ENCODE measurements around the gene RAB11FIP3.
"Not testable (repeated sequence)": the region's sequence is repeated elsewhere in the genome, so short reads cannot be mapped to it uniquely, and the experiment has no call there.

Gene RAB11FIP3

GRCh38 chr16:473046-474043 lies 47.9 kb downstream of the RAB11FIP3 start:
- TF ChIP-seq, protein P1, sequence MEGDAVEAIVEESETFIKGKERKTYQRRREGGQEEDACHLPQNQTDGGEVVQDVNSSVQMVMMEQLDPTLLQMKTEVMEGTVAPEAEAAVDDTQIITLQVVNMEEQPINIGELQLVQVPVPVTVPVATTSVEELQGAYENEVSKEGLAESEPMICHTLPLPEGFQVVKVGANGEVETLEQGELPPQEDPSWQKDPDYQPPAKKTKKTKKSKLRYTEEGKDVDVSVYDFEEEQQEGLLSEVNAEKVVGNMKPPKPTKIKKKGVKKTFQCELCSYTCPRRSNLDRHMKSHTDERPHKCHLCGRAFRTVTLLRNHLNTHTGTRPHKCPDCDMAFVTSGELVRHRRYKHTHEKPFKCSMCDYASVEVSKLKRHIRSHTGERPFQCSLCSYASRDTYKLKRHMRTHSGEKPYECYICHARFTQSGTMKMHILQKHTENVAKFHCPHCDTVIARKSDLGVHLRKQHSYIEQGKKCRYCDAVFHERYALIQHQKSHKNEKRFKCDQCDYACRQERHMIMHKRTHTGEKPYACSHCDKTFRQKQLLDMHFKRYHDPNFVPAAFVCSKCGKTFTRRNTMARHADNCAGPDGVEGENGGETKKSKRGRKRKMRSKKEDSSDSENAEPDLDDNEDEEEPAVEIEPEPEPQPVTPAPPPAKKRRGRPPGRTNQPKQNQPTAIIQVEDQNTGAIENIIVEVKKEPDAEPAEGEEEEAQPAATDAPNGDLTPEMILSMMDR (conservative IDR thresholded peaks at IDR 0.05; ENCODE audit: control insufficient read depth, insufficient read depth, low read depth, low read length) = no peak
- no peak overlapping the region for H3K4me3 ChIP-seq (ENCODE audit: control insufficient read depth, low read depth, low read length)
- DNase-seq (ENCODE audit: low read depth) = no peak

- DNase-seq (ENCODE audit: low read depth) = no peak
- TF ChIP-seq, protein P1 (conservative IDR thresholded peaks at IDR 0.05; ENCODE audit: control insufficient read depth, insufficient read depth, low read depth, low read length) = no peak
- no peak overlapping the region for H3K4me3 ChIP-seq (ENCODE audit: control insufficient read depth, low read depth, low read length)
Observed at GRCh38 chr16:474420-475122, 49.1 kb downstream of the RAB11FIP3 start.

DNA sequence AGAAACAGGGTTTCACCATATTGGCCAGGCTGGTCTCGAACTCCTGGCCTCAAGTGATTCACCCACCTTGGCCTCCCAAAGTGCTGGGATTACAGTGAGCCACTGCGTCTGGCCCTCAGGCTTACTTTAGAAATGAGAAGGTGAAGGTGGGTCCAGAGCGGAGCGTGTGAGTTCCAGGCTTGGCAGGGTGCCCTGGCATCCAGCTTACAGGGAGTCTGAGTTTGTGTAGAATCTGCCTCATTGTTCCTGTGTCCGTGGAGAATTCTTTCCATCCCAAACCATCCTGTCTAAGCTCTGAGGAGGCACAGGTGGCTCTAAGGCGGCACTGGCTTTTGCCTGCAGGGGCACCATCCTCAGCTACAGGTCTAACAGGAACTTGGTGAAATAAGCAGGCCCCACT lies 50.6 kb downstream of the RAB11FIP3 start:
- TF ChIP-seq, protein P1 (conservative IDR thresholded peaks at IDR 0.05; ENCODE audit: control insufficient read depth, insufficient read depth, low read depth, low read length) = no peak
- no peak for DNase-seq (ENCODE audit: low read depth)
- H3K4me3 ChIP-seq (ENCODE audit: control insufficient read depth, low read depth, low read length) = no peak overlapping the region

GRCh38 chr16:477301-478157 lies 52.1 kb downstream of the RAB11FIP3 start:
- no peak overlapping the region for H3K4me3 ChIP-seq (ENCODE audit: control insufficient read depth, low read depth, low read length)
- DNase-seq (ENCODE audit: low read depth) = peak; percentile 41
- TF ChIP-seq, protein P1 (conservative IDR thresholded peaks at IDR 0.05; ENCODE audit: control insufficient read depth, insufficient read depth, low read depth, low read length) = no peak

DNA sequence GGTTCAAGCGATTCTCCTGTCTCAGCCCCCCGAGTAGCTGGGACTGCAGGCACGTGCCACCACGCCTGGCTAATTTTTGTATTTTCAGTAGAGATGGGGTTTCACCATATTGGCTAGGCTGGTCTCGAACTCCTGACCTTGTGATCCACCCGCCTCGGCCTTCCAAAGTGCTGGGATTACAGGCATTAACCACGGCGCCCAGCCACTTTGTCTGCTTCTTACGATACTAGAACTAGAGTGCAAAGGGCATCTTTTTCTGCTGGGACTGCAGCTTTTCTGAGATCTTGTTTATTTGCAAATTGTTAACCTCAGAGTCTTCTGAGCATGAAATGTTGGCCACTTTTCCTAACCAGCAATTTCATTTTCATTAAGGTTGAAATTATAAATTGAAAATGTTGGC lies 52.8 kb downstream of the RAB11FIP3 start:
- not testable (repeated sequence) for DNase-seq (ENCODE audit: low read depth); H3K4me3 ChIP-seq (ENCODE audit: control insufficient read depth, low read depth, low read length)

GRCh38 chr16:482468-483185 lies 57.2 kb downstream of the RAB11FIP3 start:
- no peak for DNase-seq (ENCODE audit: low read depth)
- TF ChIP-seq, protein P1 (conservative IDR thresholded peaks at IDR 0.05; ENCODE audit: control insufficient read depth, insufficient read depth, low read depth, low read length) = no peak

More at GRCh38 chr16:482468-483185, 57.2 kb downstream of the RAB11FIP3 start:
- no peak overlapping the region for H3K4me3 ChIP-seq (ENCODE audit: control insufficient read depth, low read depth, low read length)

All from fibroblast of mammary gland (primary cell).